Mammary epithelial cell (primary cell): ENCODE data around the gene DENND1C.

ENCODE experiments used
- CTCF ChIP-seq, 2 donors: IDR thresholded peaks in 1 of 2; conservative IDR thresholded peaks in 1 of 2; 2 replicates each; pipeline ENCODE4 v1.5.1; 2011 to 2012; ENCODE audit warnings: inconsistent platforms in 2 of 2, low read length in 2 of 2, mild to moderate bottlenecking in 2 of 2, control low read depth in 1 of 2, low read depth in 1 of 2; ENCODE audit not compliant: insufficient read depth in 1 of 2; ENCODE audit errors: extremely low read depth in 1 of 2
- EZH2 ChIP-seq: IDR thresholded peaks from 2 replicates; pipeline ENCODE4 v1.6.1; 2012; ENCODE audit warnings: low read length, inconsistent platforms, borderline replicate concordance

GRCh38 chr19:6528544-6529121 lies 47.0 kb upstream of the DENND1C start:
- TF ChIP-seq CTCF (conservative IDR thresholded peaks at IDR 0.05 in 1 of 2, IDR thresholded peaks at IDR 0.05 in 1 of 2; ENCODE audit: extremely low read depth in 1 of 2, insufficient read depth in 1 of 2, low read depth in 1 of 2, low read length in 2 of 2): no peak
- TF ChIP-seq EZH2: no peak
